ENCODE results near the gene WHRN.

Gene WHRN

GRCh38 chr9:114371973-114372917, 133.0 kb downstream of the WHRN start:
- TF ChIP-seq POLR2A (IDR thresholded peaks at IDR 0.05; ENCODE audit: low read depth, low read length) = 0 out of 2 replicates have a peak, but pooled peaks have one; percentile 20
- TF ChIP-seq POLR2AphosphoS5 (IDR thresholded peaks at IDR 0.05; ENCODE audit: low read depth, low read length) = no peak; the same call in 1 of the 2 replicates
- no peak for DNase-seq (ENCODE audit: insufficient read length)
- FAIRE-seq = peak; percentile 92

GRCh38 chr9:114371343-114371944, 133.8 kb downstream of the WHRN start:
- DNase-seq (ENCODE audit: insufficient read length) = no peak
- no peak for TF ChIP-seq POLR2AphosphoS5 (IDR thresholded peaks at IDR 0.05; ENCODE audit: low read depth, low read length)
- no peak for TF ChIP-seq POLR2A (IDR thresholded peaks at IDR 0.05; ENCODE audit: low read depth, low read length)
- TF ChIP-seq TAF1 (IDR thresholded peaks at IDR 0.05; ENCODE audit: borderline replicate concordance, low read depth, low read length) = no peak
- no peak for FAIRE-seq

- DNase-seq (ENCODE audit: insufficient read length) (no peak), FAIRE-seq (no peak)
- TF ChIP-seq POLR2AphosphoS5 (IDR thresholded peaks at IDR 0.05; ENCODE audit: low read depth, low read length) = no peak
- TF ChIP-seq TAF1 (IDR thresholded peaks at IDR 0.05; ENCODE audit: borderline replicate concordance, low read depth, low read length) = no peak
- TF ChIP-seq POLR2A (IDR thresholded peaks at IDR 0.05; ENCODE audit: low read depth, low read length) = no peak
Measured at GRCh38 chr9:114370968-114371320, 134.3 kb downstream of the WHRN start.

- DNase-seq (ENCODE audit: insufficient read length) = no peak
- FAIRE-seq = peak; percentile 9
- TF ChIP-seq TAF1 (IDR thresholded peaks at IDR 0.05; ENCODE audit: borderline replicate concordance, low read depth, low read length) (no peak), POLR2A (IDR thresholded peaks at IDR 0.05; ENCODE audit: low read depth, low read length) (no peak), POLR2AphosphoS5 (IDR thresholded peaks at IDR 0.05; ENCODE audit: low read depth, low read length) (no peak)
Measured at GRCh38 chr9:114370251-114370967, 134.9 kb downstream of the WHRN start.

- no peak for FAIRE-seq
- no peak for TF ChIP-seq POLR2AphosphoS5 (IDR thresholded peaks at IDR 0.05; ENCODE audit: low read depth, low read length)
- no peak for TF ChIP-seq TAF1 (IDR thresholded peaks at IDR 0.05; ENCODE audit: borderline replicate concordance, low read depth, low read length)
- TF ChIP-seq POLR2A (IDR thresholded peaks at IDR 0.05; ENCODE audit: low read depth, low read length) = no peak
Measured at GRCh38 chr9:114369216-114370130, 135.8 kb downstream of the WHRN start.

GRCh38 chr9:114367772-114368569, 137.3 kb downstream of the WHRN start:
- FAIRE-seq (peak; percentile 57), DNase-seq (ENCODE audit: insufficient read length) (no peak)
- TF ChIP-seq POLR2AphosphoS5 (IDR thresholded peaks at IDR 0.05; ENCODE audit: low read depth, low read length) = no peak
- no peak; the same call in 1 of the 2 replicates for TF ChIP-seq POLR2A (IDR thresholded peaks at IDR 0.05; ENCODE audit: low read depth, low read length)
- no peak for TF ChIP-seq TAF1 (IDR thresholded peaks at IDR 0.05; ENCODE audit: borderline replicate concordance, low read depth, low read length)

More at GRCh38 chr9:114369216-114370130, 135.8 kb downstream of the WHRN start:
- DNase-seq (ENCODE audit: insufficient read length) = no peak

- FAIRE-seq (no peak), DNase-seq (ENCODE audit: insufficient read length) (no peak)
- TF ChIP-seq POLR2A (IDR thresholded peaks at IDR 0.05; ENCODE audit: low read depth, low read length) (no peak), TAF1 (IDR thresholded peaks at IDR 0.05; ENCODE audit: borderline replicate concordance, low read depth, low read length) (no peak), POLR2AphosphoS5 (IDR thresholded peaks at IDR 0.05; ENCODE audit: low read depth, low read length) (no peak)
Measured at GRCh38 chr9:114367366-114367765, 137.9 kb downstream of the WHRN start.

GRCh38 chr9:114366334-114367128, 138.7 kb downstream of the WHRN start:
- peak; percentile 81 for FAIRE-seq
- no peak for DNase-seq (ENCODE audit: insufficient read length)

GRCh38 chr9:114365194-114365593, 140.1 kb downstream of the WHRN start:
- DNase-seq (ENCODE audit: insufficient read length) (no peak), FAIRE-seq (no peak)
- TF ChIP-seq TAF1 (IDR thresholded peaks at IDR 0.05; ENCODE audit: borderline replicate concordance, low read depth, low read length) (no peak), POLR2A (IDR thresholded peaks at IDR 0.05; ENCODE audit: low read depth, low read length) (no peak), POLR2AphosphoS5 (IDR thresholded peaks at IDR 0.05; ENCODE audit: low read depth, low read length) (no peak)

More at GRCh38 chr9:114366334-114367128, 138.7 kb downstream of the WHRN start:
- no peak for TF ChIP-seq TAF1 (IDR thresholded peaks at IDR 0.05; ENCODE audit: borderline replicate concordance, low read depth, low read length)
- no peak; the same call in 1 of the 2 replicates for TF ChIP-seq POLR2A (IDR thresholded peaks at IDR 0.05; ENCODE audit: low read depth, low read length)
- TF ChIP-seq POLR2AphosphoS5 (IDR thresholded peaks at IDR 0.05; ENCODE audit: low read depth, low read length) = no peak

All from GM12892 (cell line).